ENCODE data around the gene CT45A8. TPM values are rescaled to one million over a fixed set of nuclear protein-coding genes. Genes with fewer than 3 reads are reported as not detected.
"Not testable (repeated sequence)": the region's sequence is repeated elsewhere in the genome, so short reads cannot be mapped to it uniquely, and the experiment has no call there.

The CT45A8 gene, protein sequence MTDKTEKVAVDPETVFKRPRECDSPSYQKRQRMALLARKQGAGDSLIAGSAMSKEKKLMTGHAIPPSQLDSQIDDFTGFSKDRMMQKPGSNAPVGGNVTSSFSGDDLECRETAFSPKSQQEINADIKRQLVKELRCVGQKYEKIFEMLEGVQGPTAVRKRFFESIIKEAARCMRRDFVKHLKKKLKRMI
- polyA plus RNA-seq (2013, experiment 1 of 2; ENCODE audit: insufficient read length) = not detected
- polyA plus RNA-seq (2013, experiment 2 of 2; ENCODE audit: insufficient read length) = not detected

DNA sequence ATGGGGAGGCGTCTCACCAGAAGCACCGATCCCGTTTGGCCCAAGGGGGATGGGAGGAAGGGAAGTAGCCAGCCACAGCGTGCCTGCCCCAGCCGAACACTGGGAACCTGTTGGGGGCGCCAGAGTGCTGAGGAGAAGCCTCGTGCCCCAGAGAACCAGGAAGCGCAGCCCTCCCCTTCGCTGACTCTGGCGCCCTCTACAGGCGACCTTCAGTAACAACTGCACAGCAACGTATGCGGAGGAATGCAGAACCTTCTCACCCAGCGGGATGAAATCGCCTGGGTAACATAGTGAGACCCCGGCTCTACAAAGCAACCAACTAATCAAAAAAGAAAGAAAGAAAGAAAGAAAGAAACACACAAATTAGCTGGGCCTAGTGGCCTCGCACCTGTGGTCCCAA lies at the start of gene CT45A8:
Gene CT45A8, minus strand, starts transcription at position 101 of the 400 bp plus-strand sequence. CDS start 3,755 bp downstream, outside the sequence.
- not testable (repeated sequence) for DNase-seq

DNA sequence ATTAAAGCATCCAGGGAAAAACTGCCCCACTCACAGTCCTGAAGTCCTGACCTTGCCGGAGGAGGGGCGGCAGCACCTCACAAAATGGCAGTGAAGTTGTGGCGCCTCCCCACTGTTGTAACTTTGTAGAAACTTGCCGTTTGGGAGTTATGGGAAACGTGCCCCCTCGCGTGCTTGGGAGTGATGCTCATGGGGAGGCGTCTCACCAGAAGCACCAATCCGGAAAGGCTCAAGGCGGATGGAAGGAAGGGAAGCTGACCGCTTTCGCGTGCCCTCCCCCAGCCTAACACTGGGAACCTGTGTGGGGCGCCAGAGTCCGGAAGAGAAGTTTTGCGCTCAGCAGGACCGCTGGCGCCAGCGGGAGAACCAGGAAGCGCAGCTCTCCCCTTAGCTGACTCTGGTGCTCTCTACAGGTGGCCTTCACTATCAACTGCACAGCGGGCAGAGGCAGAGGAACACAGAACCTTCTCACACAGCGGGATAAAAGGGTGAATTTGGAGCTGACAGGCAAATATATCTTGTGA lies 39.0 kb upstream of the CT45A8 start, which contains the start of the genes CT45A10 and SAGE1:
Gene CT45A10, minus strand, starts transcription at position 151 of the 524 bp plus-strand sequence. CDS start 8,100 bp downstream, outside the sequence.
Gene SAGE1, plus strand, starts transcription at position 423 of the 524 bp plus-strand sequence. CDS start 2,527 bp downstream, outside the sequence.
- DNase-seq = no peak

DNA sequence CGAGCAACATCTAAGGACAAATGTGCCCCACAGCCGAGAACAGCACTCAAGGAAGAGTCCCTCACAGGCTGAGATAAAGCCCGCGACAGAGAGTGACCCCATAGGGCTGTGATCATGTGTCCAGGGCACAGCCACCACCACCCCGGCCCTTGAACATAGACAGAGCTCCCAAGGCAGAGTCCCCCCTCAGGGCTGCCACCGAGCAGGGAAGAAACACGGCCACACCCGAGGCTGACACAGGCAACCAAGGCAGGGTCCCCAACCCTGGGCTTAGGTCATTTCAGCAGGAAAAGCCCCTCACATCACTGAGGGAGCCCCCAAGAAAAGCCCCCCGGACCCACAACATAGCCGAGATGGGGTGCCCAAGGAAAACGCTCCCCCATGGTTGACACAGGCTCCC lies 38.4 kb upstream of the CT45A8 start:
- no peak for DNase-seq

DNA sequence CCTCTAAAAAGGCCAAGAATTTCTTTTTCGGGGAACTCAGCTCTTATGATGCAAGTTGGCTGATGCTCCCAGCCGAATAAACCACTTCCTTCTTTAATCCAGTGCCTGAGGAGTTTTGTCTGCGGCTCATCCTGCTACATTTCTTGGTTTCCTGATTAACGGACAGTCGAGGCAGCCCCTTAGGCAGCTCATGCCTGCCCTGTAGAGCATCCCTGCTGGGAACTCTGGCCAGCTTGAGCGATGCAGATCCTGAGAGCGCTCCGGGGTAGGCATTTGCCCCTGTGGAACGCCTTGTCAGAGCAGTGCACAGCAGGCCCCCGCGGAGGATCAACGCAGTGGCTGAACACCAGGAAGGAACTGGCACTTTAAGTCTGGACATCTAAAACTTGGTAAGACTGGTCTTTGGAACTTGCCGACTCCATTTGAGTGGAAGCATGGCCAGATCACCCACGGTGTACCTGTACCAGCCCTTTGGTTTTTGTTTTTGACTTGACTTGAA lies 35.8 kb upstream of the CT45A8 start:
- DNase-seq = no peak

DNA sequence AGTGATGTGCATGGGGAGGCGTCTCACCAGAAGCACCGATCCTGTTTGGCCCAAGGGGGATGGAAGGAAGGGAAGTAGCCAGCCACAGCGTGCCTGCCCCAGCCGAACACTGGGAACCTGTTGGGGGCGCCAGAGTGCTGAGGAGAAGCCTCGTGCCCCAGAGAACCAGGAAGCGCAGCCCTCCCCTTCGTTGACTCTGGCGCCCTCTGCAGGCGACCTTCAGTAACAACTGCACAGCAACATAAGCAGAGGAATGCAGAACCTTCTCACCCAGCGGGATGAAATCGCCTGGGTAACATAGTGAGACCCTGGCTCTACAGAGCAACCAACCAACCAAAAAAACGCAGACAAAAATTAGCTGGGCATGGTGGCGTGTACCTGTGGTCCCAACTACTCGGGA lies 34.6 kb upstream of the CT45A8 start:
- DNase-seq = not testable (repeated sequence)

DNA sequence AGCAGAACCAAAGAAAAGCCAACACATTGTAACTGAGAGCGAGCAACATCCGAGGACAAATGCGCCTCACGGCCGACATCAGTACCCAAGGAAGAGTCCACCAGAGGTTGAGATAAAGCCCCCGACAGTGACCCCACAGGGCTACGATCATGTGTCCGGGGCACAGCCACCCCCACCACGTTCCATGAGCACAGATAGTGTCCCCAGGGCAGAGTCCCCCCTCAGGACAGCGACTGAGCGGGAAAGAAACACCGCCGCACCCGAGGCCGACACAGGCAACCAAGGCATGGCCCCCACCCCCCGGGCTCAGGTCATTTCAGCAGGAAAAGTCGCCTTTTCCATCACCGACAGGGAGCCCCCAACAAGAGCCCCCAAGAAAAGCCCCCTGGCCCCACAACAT lies 33.9 kb upstream of the CT45A8 start:
- not testable (repeated sequence) for DNase-seq

DNA sequence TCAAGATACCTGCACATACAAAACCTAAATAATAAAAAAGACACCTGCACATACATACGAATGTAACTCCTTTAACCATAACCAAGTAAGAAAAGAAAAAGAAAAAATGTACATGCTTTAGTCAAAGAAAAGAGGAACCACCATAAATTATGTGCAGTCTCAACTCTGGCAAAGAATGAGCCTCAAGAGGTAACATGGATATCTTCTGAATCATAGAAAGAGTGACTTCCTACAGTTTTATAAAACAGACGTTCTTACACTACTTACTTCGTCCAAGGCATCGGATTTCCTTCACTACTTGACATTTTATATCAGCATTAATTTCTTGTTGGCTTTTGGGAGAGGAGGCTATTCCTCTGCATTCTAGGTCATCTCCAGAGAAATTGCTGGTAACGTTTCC lies 28.4 kb upstream of the CT45A8 start:
- not testable (repeated sequence) for DNase-seq

DNA sequence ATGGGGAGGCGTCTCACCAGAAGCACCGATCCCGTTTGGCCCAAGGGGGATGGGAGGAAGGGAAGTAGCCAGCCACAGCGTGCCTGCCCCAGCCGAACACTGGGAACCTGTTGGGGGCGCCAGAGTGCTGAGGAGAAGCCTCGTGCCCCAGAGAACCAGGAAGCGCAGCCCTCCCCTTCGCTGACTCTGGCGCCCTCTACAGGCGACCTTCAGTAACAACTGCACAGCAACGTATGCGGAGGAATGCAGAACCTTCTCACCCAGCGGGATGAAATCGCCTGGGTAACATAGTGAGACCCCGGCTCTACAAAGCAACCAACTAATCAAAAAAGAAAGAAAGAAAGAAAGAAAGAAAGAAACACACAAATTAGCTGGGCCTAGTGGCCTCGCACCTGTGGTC lies 17.4 kb upstream of the CT45A8 start, which contains the start of gene CT45A9:
Gene CT45A9, minus strand, starts transcription at position 101 of the 400 bp plus-strand sequence. CDS start 3,751 bp downstream, outside the sequence.
- DNase-seq = not testable (repeated sequence)

DNA sequence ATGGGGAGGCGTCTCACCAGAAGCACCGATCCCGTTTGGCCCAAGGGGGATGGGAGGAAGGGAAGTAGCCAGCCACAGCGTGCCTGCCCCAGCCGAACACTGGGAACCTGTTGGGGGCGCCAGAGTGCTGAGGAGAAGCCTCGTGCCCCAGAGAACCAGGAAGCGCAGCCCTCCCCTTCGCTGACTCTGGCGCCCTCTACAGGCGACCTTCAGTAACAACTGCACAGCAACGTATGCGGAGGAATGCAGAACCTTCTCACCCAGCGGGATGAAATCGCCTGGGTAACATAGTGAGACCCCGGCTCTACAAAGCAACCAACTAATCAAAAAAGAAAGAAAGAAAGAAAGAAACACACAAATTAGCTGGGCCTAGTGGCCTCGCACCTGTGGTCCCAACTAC lies 17.2 kb downstream of the CT45A8 start, which contains the start of gene CT45A7:
Gene CT45A7, minus strand, starts transcription at position 101 of the 400 bp plus-strand sequence. CDS start 3,747 bp downstream, outside the sequence.
- DNase-seq = not testable (repeated sequence)

DNA sequence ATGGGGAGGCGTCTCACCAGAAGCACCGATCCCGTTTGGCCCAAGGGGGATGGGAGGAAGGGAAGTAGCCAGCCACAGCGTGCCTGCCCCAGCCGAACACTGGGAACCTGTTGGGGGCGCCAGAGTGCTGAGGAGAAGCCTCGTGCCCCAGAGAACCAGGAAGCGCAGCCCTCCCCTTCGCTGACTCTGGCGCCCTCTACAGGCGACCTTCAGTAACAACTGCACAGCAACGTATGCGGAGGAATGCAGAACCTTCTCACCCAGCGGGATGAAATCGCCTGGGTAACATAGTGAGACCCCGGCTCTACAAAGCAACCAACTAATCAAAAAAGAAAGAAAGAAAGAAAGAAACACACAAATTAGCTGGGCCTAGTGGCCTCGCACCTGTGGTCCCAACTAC lies 34.4 kb downstream of the CT45A8 start, which contains the start of gene CT45A2:
Gene CT45A2, minus strand, starts transcription at position 101 of the 400 bp plus-strand sequence. CDS start 3,747 bp downstream, outside the sequence.
- not testable (repeated sequence) for DNase-seq

DNA sequence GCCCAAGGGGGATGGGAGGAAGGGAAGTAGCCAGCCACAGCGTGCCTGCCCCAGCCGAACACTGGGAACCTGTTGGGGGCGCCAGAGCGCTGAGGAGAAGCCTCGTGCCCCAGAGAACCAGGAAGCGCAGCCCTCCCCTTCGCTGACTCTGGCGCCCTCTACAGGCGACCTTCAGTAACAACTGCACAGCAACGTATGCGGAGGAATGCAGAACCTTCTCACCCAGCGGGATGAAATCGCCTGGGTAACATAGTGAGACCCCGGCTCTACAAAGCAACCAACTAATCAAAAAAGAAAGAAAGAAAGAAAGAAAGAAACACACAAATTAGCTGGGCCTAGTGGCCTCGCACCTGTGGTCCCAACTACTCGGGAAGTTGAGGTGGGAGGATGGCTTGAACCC lies 51.7 kb downstream of the CT45A8 start, which contains the start of gene CT45A6:
Gene CT45A6, minus strand, starts transcription at position 101 of the 400 bp plus-strand sequence. CDS start 3,794 bp downstream, outside the sequence.
- not testable (repeated sequence) for DNase-seq

All from fibroblast of skin of back (primary cell).